A673 (cell line): ENCODE measurements around the gene LUZP1. TPM values are rescaled to one million over a fixed set of nuclear protein-coding genes. Genes with fewer than 3 reads are reported as not detected.

Experiments used
- BruUV-seq: library from RNA; stranded (reverse); fragments of 400-500 nt; replicated peaks from 2 replicates; lab custom pipeline; 2021; lab: Mats Ljungman, UMichigan
- CTCF ChIA-PET: fragments of 300-600 bp; sonication (Branson Sonifier 250); formaldehyde crosslinking; loops from one replicate; lab custom pipeline; 2022; ENCODE audit warnings: antibody characterized with exemption; lab: Charles Lee
- POLR2A ChIA-PET: fragments of 300-600 bp; sonication (Branson Sonifier 250); formaldehyde crosslinking; loops from one replicate; lab custom pipeline; 2022; ENCODE audit warnings: antibody characterized with exemption; ENCODE audit not compliant: low non-redundant PET; lab: Charles Lee
- DNase-seq: peaks from one replicate; pipeline ENCODE4 v3.0.0-alpha.2; 2015; ENCODE audit warnings: low spot score
- H3K27ac ChIP-seq: fragments of 200-600 bp; sonication (generic); 2 replicates; pipeline ENCODE4 v1.5.1; 2016; ENCODE audit warnings: mixed run types, low read depth, mild to moderate bottlenecking, mixed read lengths, antibody characterized with exemption, low read length; ENCODE audit not compliant: poor library complexity, severe bottlenecking
- H3K27me3 ChIP-seq: fragments of 200-600 bp; sonication (generic); replicated peaks from 2 replicates; pipeline ENCODE4 v1.6.1; 2017; ENCODE audit warnings: mixed run types, low read depth, mild to moderate bottlenecking, mixed read lengths, antibody characterized with exemption, low read length; ENCODE audit not compliant: insufficient read depth, poor library complexity
- H3K36me3 ChIP-seq: fragments of 200-600 bp; sonication (generic); 2 replicates; pipeline ENCODE4 v1.6.1; 2016; ENCODE audit warnings: mixed run types, mild to moderate bottlenecking, mixed read lengths, antibody characterized with exemption, low read length; ENCODE audit not compliant: insufficient read depth, poor library complexity, severe bottlenecking
- H3K4me1 ChIP-seq: fragments of 200-600 bp; sonication (generic); 2 replicates; pipeline ENCODE4 v1.6.1; 2017; ENCODE audit warnings: mixed run types, mild to moderate bottlenecking, mixed read lengths, antibody characterized with exemption, low read length; ENCODE audit not compliant: insufficient read depth, poor library complexity, severe bottlenecking
- H3K4me3 ChIP-seq: fragments of 200-600 bp; sonication (generic); 2 replicates; pipeline ENCODE4 v1.5.1; 2016; ENCODE audit warnings: low read depth, mixed run types, mild to moderate bottlenecking, mixed read lengths, low read length; ENCODE audit not compliant: poor library complexity, severe bottlenecking
- H3K9me3 ChIP-seq: fragments of 200-600 bp; sonication (generic); 2 replicates; pipeline ENCODE4 v1.6.1; 2016; ENCODE audit warnings: mixed run types, low read depth, mild to moderate bottlenecking, mixed read lengths, antibody characterized with exemption, low read length; ENCODE audit not compliant: poor library complexity, severe bottlenecking
- EZH2 ChIP-seq: fragments of 200-600 bp; sonication (generic); IDR thresholded peaks from 2 replicates; pipeline ENCODE4 v1.6.1; 2017; ENCODE audit warnings: borderline replicate concordance, low read depth, mild to moderate bottlenecking, mixed read lengths, antibody characterized with exemption, low read length; ENCODE audit not compliant: poor library complexity, severe bottlenecking
- intact Hi-C: fragments of 100-400 bp; cut with micrococcal nuclease; formaldehyde crosslinking; loops from one replicate; pipeline ENCODE4 v1.10.0; 2022; ENCODE audit not compliant: unreplicated experiment
- microRNA-seq: library from miRNA; unstranded; fragments of <30 nt; microRNA quantifications from one replicate; pipeline ENCODE4 v1.2.0, GENCODE V29; 2021
- total RNA-seq: library from RNA; stranded (reverse); gene quantifications from 2 replicates; pipeline ENCODE4 v1.2.3, GENCODE V29; 2021
- TF ChIP-seq, protein P1 (sequence below): fragments of 300-800, 200-600 bp; sonication (generic); conservative IDR thresholded peaks from 2 replicates; pipeline ENCODE4 v1.5.1; 2017; ENCODE audit warnings: low read depth, mild to moderate bottlenecking, antibody characterized with exemption, low read length, moderate library complexity, mixed read lengths

The LUZP1 gene
- total RNA-seq, 1 experiment from 2014 or later = 34.9 TPM

DNA sequence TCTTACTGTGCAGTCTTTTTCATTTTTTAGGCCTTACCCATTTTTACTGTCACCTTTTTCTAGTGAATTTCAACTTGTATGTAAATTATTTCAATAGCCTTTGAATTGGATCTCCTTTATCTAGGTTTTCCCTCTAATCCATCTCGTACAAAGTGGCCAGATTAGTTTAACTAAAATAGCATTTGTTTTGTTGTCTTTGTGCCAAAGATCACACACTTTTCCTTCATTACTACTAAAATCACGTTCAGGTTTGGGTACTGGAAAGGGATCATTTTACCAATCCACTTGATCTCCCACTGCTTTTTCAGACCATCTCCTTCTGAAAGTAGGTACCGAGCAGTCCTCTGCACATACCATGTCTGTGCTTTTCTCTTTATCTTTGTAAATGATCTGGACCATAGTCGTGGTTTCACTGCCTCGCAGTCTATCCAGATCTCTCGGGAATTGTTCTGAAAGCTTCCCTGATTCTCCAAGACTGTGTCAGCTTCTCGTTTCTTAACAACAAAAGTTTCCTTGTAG, 129.3 kb downstream of the LUZP1 start:
- intact Hi-C loops = no loop called here
- Histone ChIP-seq H3K4me3 (no peak overlapping the region), H3K9me3 (no peaks in the 10 kb centered on the region), H3K27me3 (no peaks in the 10 kb centered on the region), H3K4me1 (peaks cover 34% of the 10 kb centered on the region), H3K36me3 (peaks cover 4% of the 10 kb centered on the region), H3K27ac (no peak overlapping the region)
- TF ChIP-seq EZH2 = no peak
- TF ChIP-seq, protein P1, sequence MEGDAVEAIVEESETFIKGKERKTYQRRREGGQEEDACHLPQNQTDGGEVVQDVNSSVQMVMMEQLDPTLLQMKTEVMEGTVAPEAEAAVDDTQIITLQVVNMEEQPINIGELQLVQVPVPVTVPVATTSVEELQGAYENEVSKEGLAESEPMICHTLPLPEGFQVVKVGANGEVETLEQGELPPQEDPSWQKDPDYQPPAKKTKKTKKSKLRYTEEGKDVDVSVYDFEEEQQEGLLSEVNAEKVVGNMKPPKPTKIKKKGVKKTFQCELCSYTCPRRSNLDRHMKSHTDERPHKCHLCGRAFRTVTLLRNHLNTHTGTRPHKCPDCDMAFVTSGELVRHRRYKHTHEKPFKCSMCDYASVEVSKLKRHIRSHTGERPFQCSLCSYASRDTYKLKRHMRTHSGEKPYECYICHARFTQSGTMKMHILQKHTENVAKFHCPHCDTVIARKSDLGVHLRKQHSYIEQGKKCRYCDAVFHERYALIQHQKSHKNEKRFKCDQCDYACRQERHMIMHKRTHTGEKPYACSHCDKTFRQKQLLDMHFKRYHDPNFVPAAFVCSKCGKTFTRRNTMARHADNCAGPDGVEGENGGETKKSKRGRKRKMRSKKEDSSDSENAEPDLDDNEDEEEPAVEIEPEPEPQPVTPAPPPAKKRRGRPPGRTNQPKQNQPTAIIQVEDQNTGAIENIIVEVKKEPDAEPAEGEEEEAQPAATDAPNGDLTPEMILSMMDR = no peak
- no TSS peak for BruUV-seq
- ChIA-PET CTCF (no interaction called here), POLR2A (no interaction called here)
- no peak for DNase-seq

GRCh38 chr1:23037081-23037740, 131.4 kb downstream of the LUZP1 start:
- Histone ChIP-seq H3K36me3 (peaks cover 4% of the 10 kb centered on the region), H3K4me1 (peaks cover 28% of the 10 kb centered on the region), H3K9me3 (no peaks in the 10 kb centered on the region), H3K27ac (no peak overlapping the region), H3K4me3 (no peak overlapping the region), H3K27me3 (no peaks in the 10 kb centered on the region)
- POLR2A ChIA-PET = interaction anchor here (0.6 kb wide), 1 partner anchor 1513 kb away, joined by 3 read pairs; no protein-coding TSS in a partner anchor
- no peak for TF ChIP-seq EZH2
- TF ChIP-seq, protein P1 = no peak
- intact Hi-C loops = no loop called here
- DNase-seq = no peak
- CTCF ChIA-PET = interaction anchor here (0.6 kb wide), 1 partner anchor 63 kb away, joined by 3 read pairs; no protein-coding TSS in a partner anchor
- no TSS peak for BruUV-seq

DNA sequence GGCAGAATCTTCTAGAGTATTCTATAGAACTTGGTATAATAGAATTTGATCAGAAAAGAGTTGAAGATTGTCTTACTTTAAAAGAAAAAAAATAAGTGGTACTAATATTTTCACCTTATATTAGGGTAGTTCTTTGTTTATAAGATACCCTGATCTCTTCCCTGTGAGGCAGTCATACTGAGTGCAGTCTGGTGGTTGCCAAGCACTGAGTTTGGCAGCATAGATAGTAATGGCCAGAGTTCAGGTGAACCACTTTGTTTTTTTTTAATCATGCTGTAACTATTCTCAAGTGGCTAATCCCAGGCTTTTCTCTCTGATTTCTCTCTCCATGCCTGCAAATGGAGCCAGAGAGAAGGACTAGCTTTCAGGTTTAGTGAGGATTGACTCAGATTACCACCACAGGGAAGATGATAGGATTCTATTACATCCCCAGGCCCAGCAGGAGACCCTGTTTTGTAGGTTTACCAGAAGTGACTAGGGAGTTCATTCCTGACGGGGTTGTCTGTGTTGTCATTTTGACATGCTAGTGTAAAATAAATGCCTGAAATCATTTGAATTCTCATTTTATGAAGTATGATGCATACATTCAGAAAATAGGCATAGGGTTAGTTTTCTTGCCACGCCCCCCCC, 132.7 kb downstream of the LUZP1 start:
- peak; percentile 63 for DNase-seq
- peaks cover 2% of the 10 kb centered on the region for H3K36me3 ChIP-seq
- H3K27ac ChIP-seq = peak overlapping the region; percentile 29
- TF ChIP-seq EZH2 = no peak
- TF ChIP-seq, protein P1 = no peak
- H3K27me3 ChIP-seq = no peaks in the 10 kb centered on the region
- POLR2A ChIA-PET = no interaction called here
- no peak overlapping the region for H3K4me3 ChIP-seq
- H3K9me3 ChIP-seq = no peaks in the 10 kb centered on the region
- CTCF ChIA-PET = no interaction called here
- intact Hi-C loops = no loop called here
- no TSS peak for BruUV-seq
- peaks cover 28% of the 10 kb centered on the region for H3K4me1 ChIP-seq

Small RNA genes within 50 kb of the gene (microRNA-seq; reads per million reads assigned to microRNA genes)
- 51.0 reads per million, percentile 56 among the genes with 10 or more reads in this experiment for gene MIR3115
- gene MIR4419A = not detected

Other genes with a start within 250 kb of the LUZP1 start
- 0.24 TPM in 1 of 2 replicates, not detected in the other for gene LACTBL1, start 196.0 kb downstream of the LUZP1 start, total RNA-seq
- gene TEX46, start 153.0 kb downstream of the LUZP1 start, total RNA-seq = not detected in 2 replicates
- gene KDM1A, start 149.4 kb downstream of the LUZP1 start, total RNA-seq = 201 and 224 TPM in 2 replicates
- gene HTR1D, start 48.6 kb upstream of the LUZP1 start, total RNA-seq = 0.13 and 0.20 TPM in 2 replicates
- 300 and 304 TPM in 2 replicates for gene HNRNPR, start 175.4 kb upstream of the LUZP1 start, total RNA-seq
- gene ZNF436, start 201.0 kb upstream of the LUZP1 start, total RNA-seq = 13.7 and 14.8 TPM in 2 replicates